ENCODE measurements around the gene C14orf119.

Gene C14orf119

GRCh38 chr14:23091294-23092225, 3.7 kb upstream of the C14orf119 start:
- Histone ChIP-seq H2AK5ac (ENCODE audit: low read length, severe bottlenecking) (no peak overlapping the region), H2AFZ (ENCODE audit: low read depth, low read length) (no peak overlapping the region), H4K91ac (ENCODE audit: low read length) (no peak overlapping the region), H2BK15ac (ENCODE audit: low read depth, poor library complexity, severe bottlenecking) (no peak overlapping the region), H3K4ac (ENCODE audit: low read depth in 1 of 2, low read length in 2 of 2) (no peak overlapping the region), H3K79me1 (replicated peaks; ENCODE audit: low read length, poor library complexity, severe bottlenecking) (peaks cover 3% of the 10 kb centered on the region), H3K4me1 (ENCODE audit: control insufficient read depth, insufficient read depth, low read depth, low read length) (peaks cover 2% of the 10 kb centered on the region), H2BK5ac (ENCODE audit: low read depth, low read length, poor library complexity, severe bottlenecking) (no peak overlapping the region), H3K27ac (ENCODE audit: low read length, poor library complexity, severe bottlenecking) (no peak overlapping the region), H2BK120ac (ENCODE audit: low read depth, low read length) (no peak overlapping the region), H3K18ac (ENCODE audit: low read depth in 1 of 2, low read length in 2 of 2) (no peak overlapping the region), H3K23ac (ENCODE audit: low read length in 2 of 2) (no peak overlapping the region), H3K9ac (ENCODE audit: low read length) (peak overlapping the region; percentile 14), H3K14ac (ENCODE audit: low read length in 2 of 2) (no peak overlapping the region), H3K4me2 (ENCODE audit: low read length, poor library complexity, severe bottlenecking) (no peak overlapping the region), H3K9me3 (ENCODE audit: control insufficient read depth, low read length) (no peaks in the 10 kb centered on the region), H4K8ac (ENCODE audit: low read length) (no peak overlapping the region), H3K36me3 (ENCODE audit: control insufficient read depth in 1 of 2, insufficient read depth in 2 of 2, low read depth in 1 of 2, low read length in 2 of 2) (peaks cover 14 to 65% of the 10 kb centered on the region in 2 experiments), H2BK12ac (ENCODE audit: low read length in 2 of 2) (no peak overlapping the region), H3K27me3 (ENCODE audit: control insufficient read depth in 1 of 2, insufficient read depth in 1 of 2, low read length in 2 of 2) (no peaks in the 10 kb centered on the region), H3K4me3 (ENCODE audit: insufficient read depth in 1 of 2, low read depth in 1 of 2, low read length in 2 of 2) (no peak overlapping the region)
- no peak for DNase-seq
- 86% methylated on average over 9 of the region's 12 CpGs for WGBS

- H3K4me1 ChIP-seq (ENCODE audit: control insufficient read depth, insufficient read depth, low read depth, low read length): peaks cover 3% of the 10 kb centered on the region
- H4K8ac ChIP-seq (ENCODE audit: low read length): no peak overlapping the region
- no peak overlapping the region for H3K4ac ChIP-seq (ENCODE audit: low read depth in 1 of 2, low read length in 2 of 2)
- no peak overlapping the region for H2BK15ac ChIP-seq (ENCODE audit: low read depth, poor library complexity, severe bottlenecking)
- H2BK12ac ChIP-seq (ENCODE audit: low read length in 2 of 2): no peak overlapping the region
- peak overlapping the region; percentile 74 for H3K4me2 ChIP-seq (ENCODE audit: low read length, poor library complexity, severe bottlenecking)
- H3K4me3 ChIP-seq (ENCODE audit: insufficient read depth in 1 of 2, low read depth in 1 of 2, low read length in 2 of 2): peak overlapping the region in 1 of 2 experiments; percentile 84
- H3K18ac ChIP-seq (ENCODE audit: low read depth in 1 of 2, low read length in 2 of 2): no peak overlapping the region
- peak overlapping the region; percentile 92 for H3K9ac ChIP-seq (ENCODE audit: low read length)
- H2AK5ac ChIP-seq (ENCODE audit: low read length, severe bottlenecking): no peak overlapping the region
- WGBS: 92% methylated on average over 1 of the region's 2 CpGs
- H2BK120ac ChIP-seq (ENCODE audit: low read depth, low read length): no peak overlapping the region
- DNase-seq: no peak
- no peak overlapping the region for H4K91ac ChIP-seq (ENCODE audit: low read length)
- peaks cover 18 to 65% of the 10 kb centered on the region in 2 experiments for H3K36me3 ChIP-seq (ENCODE audit: control insufficient read depth in 1 of 2, insufficient read depth in 2 of 2, low read depth in 1 of 2, low read length in 2 of 2)
- no peak overlapping the region for H3K27ac ChIP-seq (ENCODE audit: low read length, poor library complexity, severe bottlenecking)
- no peak overlapping the region for H2BK5ac ChIP-seq (ENCODE audit: low read depth, low read length, poor library complexity, severe bottlenecking)
- no peaks in the 10 kb centered on the region for H3K9me3 ChIP-seq (ENCODE audit: control insufficient read depth, low read length)
- H3K79me1 ChIP-seq (replicated peaks; ENCODE audit: low read length, poor library complexity, severe bottlenecking): peaks cover 3% of the 10 kb centered on the region
- no peak overlapping the region for H3K14ac ChIP-seq (ENCODE audit: low read length in 2 of 2)
- H3K27me3 ChIP-seq (ENCODE audit: control insufficient read depth in 1 of 2, insufficient read depth in 1 of 2, low read length in 2 of 2): no peaks in the 10 kb centered on the region
- no peak overlapping the region for H3K23ac ChIP-seq (ENCODE audit: low read length in 2 of 2)
- no peak overlapping the region for H2AFZ ChIP-seq (ENCODE audit: low read depth, low read length)
Observed at GRCh38 chr14:23093104-23093503, 2.2 kb upstream of the C14orf119 start.

GRCh38 chr14:23093526-23093925, 1.8 kb upstream of the C14orf119 start:
- no peak overlapping the region for H3K27ac ChIP-seq (ENCODE audit: low read length, poor library complexity, severe bottlenecking)
- no peak overlapping the region for H3K4ac ChIP-seq (ENCODE audit: low read depth in 1 of 2, low read length in 2 of 2)
- peaks cover 3% of the 10 kb centered on the region for H3K79me1 ChIP-seq (replicated peaks; ENCODE audit: low read length, poor library complexity, severe bottlenecking)
- H3K9ac ChIP-seq (ENCODE audit: low read length): peak overlapping the region; percentile 92
- H3K4me1 ChIP-seq (ENCODE audit: control insufficient read depth, insufficient read depth, low read depth, low read length): peaks cover 3% of the 10 kb centered on the region
- no peaks in the 10 kb centered on the region for H3K9me3 ChIP-seq (ENCODE audit: control insufficient read depth, low read length)
- peak overlapping the region; percentile 74 for H3K4me2 ChIP-seq (ENCODE audit: low read length, poor library complexity, severe bottlenecking)
- no peak overlapping the region for H3K18ac ChIP-seq (ENCODE audit: low read depth in 1 of 2, low read length in 2 of 2)
- whole genome bisulfite sequencing: 100% methylated on average over 2 of the region's 2 CpGs
- H3K14ac ChIP-seq (ENCODE audit: low read length in 2 of 2): no peak overlapping the region
- H2AFZ ChIP-seq (ENCODE audit: low read depth, low read length): no peak overlapping the region
- H2AK5ac ChIP-seq (ENCODE audit: low read length, severe bottlenecking): no peak overlapping the region
- H2BK15ac ChIP-seq (ENCODE audit: low read depth, poor library complexity, severe bottlenecking): no peak overlapping the region
- peaks cover 18 to 65% of the 10 kb centered on the region in 2 experiments for H3K36me3 ChIP-seq (ENCODE audit: control insufficient read depth in 1 of 2, insufficient read depth in 2 of 2, low read depth in 1 of 2, low read length in 2 of 2)
- peak overlapping the region in 1 of 2 experiments; percentile 84 for H3K4me3 ChIP-seq (ENCODE audit: insufficient read depth in 1 of 2, low read depth in 1 of 2, low read length in 2 of 2)
- no peak overlapping the region for H2BK12ac ChIP-seq (ENCODE audit: low read length in 2 of 2)
- no peaks in the 10 kb centered on the region for H3K27me3 ChIP-seq (ENCODE audit: control insufficient read depth in 1 of 2, insufficient read depth in 1 of 2, low read length in 2 of 2)
- no peak overlapping the region for H2BK5ac ChIP-seq (ENCODE audit: low read depth, low read length, poor library complexity, severe bottlenecking)
- H2BK120ac ChIP-seq (ENCODE audit: low read depth, low read length): no peak overlapping the region
- H3K23ac ChIP-seq (ENCODE audit: low read length in 2 of 2): no peak overlapping the region
- H4K91ac ChIP-seq (ENCODE audit: low read length): no peak overlapping the region
- no peak overlapping the region for H4K8ac ChIP-seq (ENCODE audit: low read length)
- DNase-seq: no peak

GRCh38 chr14:23093991-23094665, 1.2 kb upstream of the C14orf119 start:
- Histone ChIP-seq H3K27ac (ENCODE audit: low read length, poor library complexity, severe bottlenecking) (peak overlapping the region; percentile 96), H2BK12ac (ENCODE audit: low read length in 2 of 2) (no peak overlapping the region), H2BK120ac (ENCODE audit: low read depth, low read length) (no peak overlapping the region), H3K4me1 (ENCODE audit: control insufficient read depth, insufficient read depth, low read depth, low read length) (peaks cover 3% of the 10 kb centered on the region), H2AFZ (ENCODE audit: low read depth, low read length) (no peak overlapping the region), H2BK15ac (ENCODE audit: low read depth, poor library complexity, severe bottlenecking) (no peak overlapping the region), H3K27me3 (ENCODE audit: control insufficient read depth in 1 of 2, insufficient read depth in 1 of 2, low read length in 2 of 2) (no peaks in the 10 kb centered on the region), H2BK5ac (ENCODE audit: low read depth, low read length, poor library complexity, severe bottlenecking) (no peak overlapping the region), H3K18ac (ENCODE audit: low read depth in 1 of 2, low read length in 2 of 2) (peak overlapping the region; percentile 99 to 100), H3K4me2 (ENCODE audit: low read length, poor library complexity, severe bottlenecking) (peak overlapping the region; percentile 74), H3K23ac (ENCODE audit: low read length in 2 of 2) (no peak overlapping the region), H3K36me3 (ENCODE audit: control insufficient read depth in 1 of 2, insufficient read depth in 2 of 2, low read depth in 1 of 2, low read length in 2 of 2) (peaks cover 15 to 65% of the 10 kb centered on the region in 2 experiments), H3K4me3 (ENCODE audit: insufficient read depth in 1 of 2, low read depth in 1 of 2, low read length in 2 of 2) (peak overlapping the region; percentile 84 to 99), H3K14ac (ENCODE audit: low read length in 2 of 2) (peak overlapping the region in 1 of 2 experiments; percentile 85), H2AK5ac (ENCODE audit: low read length, severe bottlenecking) (no peak overlapping the region), H3K9me3 (ENCODE audit: control insufficient read depth, low read length) (no peaks in the 10 kb centered on the region), H3K9ac (ENCODE audit: low read length) (peak overlapping the region; percentile 92), H3K79me1 (replicated peaks; ENCODE audit: low read length, poor library complexity, severe bottlenecking) (peaks cover 3% of the 10 kb centered on the region), H4K8ac (ENCODE audit: low read length) (no peak overlapping the region), H4K91ac (ENCODE audit: low read length) (no peak overlapping the region), H3K4ac (ENCODE audit: low read depth in 1 of 2, low read length in 2 of 2) (no peak overlapping the region)
- 1% methylated on average over 8 of the region's 14 CpGs for WGBS
- no peak for DNase-seq
